ENCODE measurements around the gene HDGF.

GRCh38 chr1:156745881-156746280 is 5.6 kb downstream of the HDGF start:
- TF ChIP-seq YY1 (IDR thresholded peaks at IDR 0.05; ENCODE audit: insufficient read depth, insufficient read length) (no peak), ZNF274 (IDR thresholded peaks at IDR 0.05; ENCODE audit: low read depth, low read length) (no peak)
